Cardiac fibroblast (primary cell): Measurements from ENCODE around the gene WBP2.

Experiments
- DNase-seq, 2 donors: peaks; one replicate each; pipeline versions ENCODE4 v3.0.0 to v3.0.0-alpha.2; 2010; ENCODE audit warnings: low read depth in 2 of 2
- H3K4me3 ChIP-seq, 2 donors: replicated peaks in 1 of 2; 1 replicate in 1 of 2; 2 replicates in 1 of 2; pipeline ENCODE4 v1.5.1; 2011; ENCODE audit warnings: low read depth in 2 of 2, low read length in 2 of 2, mild to moderate bottlenecking in 2 of 2, moderate library complexity in 1 of 2
- TF ChIP-seq, protein P1 (sequence below): IDR thresholded peaks from one replicate; pipeline ENCODE4 v1.5.1; 2011; ENCODE audit warnings: low read depth, mild to moderate bottlenecking, low read length, inconsistent platforms

The WBP2 gene

DNA sequence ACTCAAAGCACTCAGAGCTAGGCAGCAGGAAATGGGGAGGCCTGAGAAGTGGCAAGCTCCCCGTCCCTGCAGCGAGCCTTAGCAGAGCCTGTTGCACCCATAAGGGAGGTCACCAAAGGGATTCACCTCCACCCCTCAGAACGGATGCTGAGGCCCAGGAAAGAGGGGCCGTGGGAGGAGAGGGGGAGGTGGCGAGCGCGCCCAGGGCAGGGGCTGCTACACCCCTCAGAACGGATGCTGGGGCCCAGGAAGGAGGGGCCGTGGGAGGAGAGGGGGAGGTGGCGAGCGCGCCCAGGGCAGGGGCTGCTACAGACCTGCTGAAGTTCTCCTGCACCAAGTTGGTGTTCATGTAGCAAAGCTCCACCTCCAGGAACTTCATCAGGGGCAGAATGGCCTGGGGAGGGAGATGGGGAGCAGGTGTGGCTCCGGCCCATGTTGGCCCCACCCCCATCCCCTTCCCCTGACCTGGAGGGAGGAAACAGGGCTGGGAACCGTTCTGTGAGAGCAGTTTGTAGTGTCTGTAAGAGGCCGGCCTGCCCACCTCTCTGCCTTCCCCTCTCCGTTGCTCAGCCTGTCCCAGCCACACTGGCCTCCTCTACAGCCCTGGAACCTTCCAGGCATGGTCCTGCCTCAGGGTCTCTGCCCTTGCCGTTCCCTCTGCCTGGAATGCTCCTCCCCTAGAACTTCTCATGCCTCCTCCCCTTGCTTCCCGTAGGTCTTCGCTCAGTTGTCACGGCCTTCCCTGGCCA lies 22.3 kb downstream of the WBP2 start:
- H3K4me3 ChIP-seq: no peak overlapping the region
- DNase-seq: no peak
- TF ChIP-seq, protein P1, sequence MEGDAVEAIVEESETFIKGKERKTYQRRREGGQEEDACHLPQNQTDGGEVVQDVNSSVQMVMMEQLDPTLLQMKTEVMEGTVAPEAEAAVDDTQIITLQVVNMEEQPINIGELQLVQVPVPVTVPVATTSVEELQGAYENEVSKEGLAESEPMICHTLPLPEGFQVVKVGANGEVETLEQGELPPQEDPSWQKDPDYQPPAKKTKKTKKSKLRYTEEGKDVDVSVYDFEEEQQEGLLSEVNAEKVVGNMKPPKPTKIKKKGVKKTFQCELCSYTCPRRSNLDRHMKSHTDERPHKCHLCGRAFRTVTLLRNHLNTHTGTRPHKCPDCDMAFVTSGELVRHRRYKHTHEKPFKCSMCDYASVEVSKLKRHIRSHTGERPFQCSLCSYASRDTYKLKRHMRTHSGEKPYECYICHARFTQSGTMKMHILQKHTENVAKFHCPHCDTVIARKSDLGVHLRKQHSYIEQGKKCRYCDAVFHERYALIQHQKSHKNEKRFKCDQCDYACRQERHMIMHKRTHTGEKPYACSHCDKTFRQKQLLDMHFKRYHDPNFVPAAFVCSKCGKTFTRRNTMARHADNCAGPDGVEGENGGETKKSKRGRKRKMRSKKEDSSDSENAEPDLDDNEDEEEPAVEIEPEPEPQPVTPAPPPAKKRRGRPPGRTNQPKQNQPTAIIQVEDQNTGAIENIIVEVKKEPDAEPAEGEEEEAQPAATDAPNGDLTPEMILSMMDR: no peak

DNA sequence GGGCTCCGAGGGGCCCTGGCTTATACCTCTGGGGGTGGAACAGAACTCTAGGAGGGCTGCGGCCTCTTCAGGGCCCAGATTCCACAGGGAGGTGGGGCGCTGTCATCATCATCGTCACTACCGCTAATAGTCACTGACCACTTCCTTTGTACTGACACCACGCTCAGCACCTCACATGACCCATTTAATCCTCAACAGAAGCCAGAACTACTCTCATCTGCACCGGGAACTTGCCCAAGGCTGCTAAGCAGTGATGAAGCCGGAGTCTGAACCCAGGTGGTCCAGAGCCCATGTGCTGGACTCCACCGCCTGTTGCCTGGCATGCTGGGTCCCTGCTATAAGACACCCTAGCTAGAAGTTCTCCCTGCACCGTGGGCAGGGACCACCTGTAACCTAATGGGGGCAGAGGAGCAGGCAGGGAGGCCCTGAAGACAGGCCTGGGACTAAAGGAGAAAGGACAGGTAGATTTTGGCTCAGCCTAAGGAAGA lies 22.9 kb downstream of the WBP2 start:
- DNase-seq: peak; percentile 74 to 77
- H3K4me3 ChIP-seq: no peak overlapping the region
- TF ChIP-seq, protein P1: no peak

DNA sequence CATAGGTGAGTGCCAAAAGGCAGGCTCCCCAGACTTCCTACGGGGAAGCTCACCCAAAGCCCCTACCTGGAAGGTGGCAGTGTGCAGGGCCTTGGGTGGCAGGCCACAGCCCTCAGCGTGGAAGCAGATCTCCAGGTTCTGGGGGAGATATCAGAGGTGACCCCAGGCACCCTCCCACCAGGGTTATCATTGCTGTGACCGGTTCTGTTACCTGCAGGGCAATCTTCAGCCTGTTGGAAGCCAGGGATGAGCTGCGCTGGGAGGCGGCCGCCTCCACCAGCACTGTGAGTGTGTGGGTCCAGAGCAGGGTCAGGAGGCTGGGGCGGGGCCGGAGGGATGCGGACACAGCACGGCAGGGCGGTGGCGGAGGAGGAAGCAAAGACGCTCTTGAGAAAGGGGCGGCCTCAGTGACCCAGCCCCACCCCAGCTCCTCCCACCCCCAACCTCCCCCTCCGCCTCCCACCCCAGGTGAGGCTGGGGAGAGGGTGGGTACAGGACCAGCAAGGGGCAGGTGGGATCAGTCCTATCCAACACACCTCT lies 24.0 kb downstream of the WBP2 start:
- no peak overlapping the region for H3K4me3 ChIP-seq
- no peak for DNase-seq
- TF ChIP-seq, protein P1: no peak

DNA sequence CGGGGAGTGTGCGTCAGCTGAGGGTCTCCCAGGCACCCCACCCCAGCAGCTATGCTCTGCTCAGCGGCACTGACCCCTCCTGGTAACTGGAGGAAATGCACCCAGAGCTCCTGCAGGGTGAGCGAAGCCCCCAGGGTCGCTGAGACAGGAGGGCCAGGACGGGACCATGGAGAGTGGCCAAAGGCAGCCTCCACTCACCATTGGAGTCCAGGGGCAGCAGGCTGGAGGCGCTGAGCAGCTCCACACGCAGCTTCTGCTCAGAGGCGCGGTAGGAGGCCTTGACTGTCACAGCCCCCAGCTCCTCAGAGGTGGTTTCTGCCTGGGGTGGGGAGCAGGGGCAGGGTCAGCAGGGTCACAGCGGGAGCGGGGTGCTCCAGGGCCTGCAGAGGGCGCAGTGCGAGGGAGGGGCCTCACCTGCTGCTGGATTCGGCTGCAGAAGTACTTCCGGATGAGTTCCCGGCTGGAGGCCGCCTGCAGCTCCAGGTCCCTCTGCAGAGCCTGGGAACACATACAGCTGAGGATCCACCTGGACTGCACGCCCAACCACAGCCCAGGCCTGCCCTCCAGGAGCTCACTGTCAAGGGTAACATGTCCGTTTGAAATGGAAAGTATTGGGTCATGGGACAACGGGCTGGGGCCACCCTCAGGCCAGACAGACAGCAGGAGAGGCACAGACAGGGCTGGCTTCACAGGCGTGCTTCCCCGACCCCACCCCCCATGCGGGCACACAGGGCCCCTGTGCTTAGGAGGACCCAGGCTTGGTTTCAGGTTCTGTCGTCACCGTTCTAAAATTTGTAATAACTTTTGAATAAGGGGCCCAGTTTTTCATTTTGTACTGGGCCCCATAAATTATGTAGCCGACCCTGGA lies 24.7 kb downstream of the WBP2 start:
- TF ChIP-seq, protein P1: peak; percentile 71
- no peak for DNase-seq
- H3K4me3 ChIP-seq: no peak overlapping the region

DNA sequence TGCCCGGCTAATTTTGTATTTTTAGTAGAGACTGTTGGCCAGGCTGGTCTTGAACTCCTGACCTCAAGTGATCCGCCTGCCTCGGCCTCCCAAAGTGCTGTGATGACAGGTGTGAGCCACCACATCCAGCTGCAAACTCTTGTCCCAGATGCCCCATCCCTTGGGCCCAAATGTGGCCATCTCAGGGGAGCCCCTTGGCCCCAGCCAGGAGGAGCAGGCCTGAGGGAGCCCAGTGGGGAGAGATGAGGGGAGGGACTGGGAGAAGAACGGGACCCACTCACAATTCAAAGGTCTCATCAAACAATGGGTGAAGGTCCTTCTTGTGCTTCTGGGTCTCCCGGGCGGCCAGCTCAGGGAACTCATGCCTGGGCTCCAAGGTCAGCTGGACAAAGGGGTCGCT lies 25.4 kb downstream of the WBP2 start:
- TF ChIP-seq, protein P1: no peak
- H3K4me3 ChIP-seq: no peak overlapping the region
- no peak for DNase-seq

DNA sequence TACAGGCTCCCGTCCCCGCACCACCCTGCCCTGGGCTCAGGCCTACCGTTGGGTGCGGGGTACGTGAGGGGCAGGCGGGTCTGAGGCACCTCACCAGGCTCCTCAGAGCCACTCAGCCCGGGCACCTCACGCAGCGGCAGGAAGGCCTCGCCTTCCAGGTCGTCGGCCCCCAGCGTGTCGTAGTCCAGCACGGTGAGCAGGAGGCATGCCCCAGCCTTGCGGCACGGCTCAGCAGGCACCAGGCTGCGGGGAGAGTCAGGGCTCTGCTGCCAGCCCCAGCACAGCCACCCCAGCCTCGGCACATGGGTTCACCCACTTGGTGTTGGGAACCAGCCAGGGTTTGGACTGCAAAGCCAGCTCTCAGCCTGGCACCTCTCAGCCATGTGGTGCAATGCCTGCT lies 26.4 kb downstream of the WBP2 start:
- DNase-seq: no peak
- TF ChIP-seq, protein P1: no peak
- no peak overlapping the region for H3K4me3 ChIP-seq
